ENCODE data around the gene HNF1A.

Gene HNF1A

DNA sequence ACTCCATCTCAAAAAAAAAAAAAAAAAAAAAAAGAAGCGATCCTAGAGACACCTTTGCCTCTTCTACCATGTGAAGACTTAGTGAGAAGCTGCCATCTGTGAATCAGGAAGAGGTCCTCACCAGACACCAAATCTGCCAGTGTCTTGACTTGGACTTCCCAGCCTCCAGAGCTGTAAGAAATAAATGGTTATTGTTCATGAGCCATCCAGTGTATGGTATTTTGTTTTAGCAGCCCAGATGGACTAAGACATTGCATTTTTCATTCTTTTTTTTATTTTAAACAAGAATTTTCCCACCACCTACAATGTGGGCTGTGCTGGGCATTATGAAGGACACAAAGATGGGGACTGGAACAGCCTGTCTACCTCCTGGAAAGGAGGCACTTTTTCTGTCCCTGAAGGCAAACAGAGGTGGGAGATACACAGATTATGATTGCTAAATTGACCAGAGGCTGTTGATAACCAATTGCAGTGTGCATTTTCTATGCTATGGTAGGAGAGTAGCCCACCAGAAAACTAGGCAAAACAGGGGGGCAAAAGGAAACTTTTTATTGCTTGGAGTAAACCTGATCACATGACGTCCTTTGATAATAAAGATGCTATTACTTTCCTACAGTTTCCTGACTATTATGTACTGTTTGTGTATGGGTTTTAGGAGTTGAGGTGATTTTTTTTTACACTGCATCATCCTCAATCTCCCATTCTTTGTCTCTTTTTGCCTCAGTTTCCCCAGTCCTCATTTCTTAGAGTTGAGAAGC lies 40.7 kb downstream of the HNF1A start:
- H3K4me3 ChIP-seq (ENCODE audit: low read length): no peak overlapping the region
- no peak for DNase-seq (ENCODE audit: low read depth)
- no peak for TF ChIP-seq CTCF (IDR thresholded peaks at IDR 0.05; ENCODE audit: insufficient read depth, low read depth, low read length, missing control alignments)

- no peak for DNase-seq (ENCODE audit: low read depth)
- no peak overlapping the region for H3K4me3 ChIP-seq (ENCODE audit: low read length)
- no peak for TF ChIP-seq CTCF (IDR thresholded peaks at IDR 0.05; ENCODE audit: insufficient read depth, low read depth, low read length, missing control alignments)
Observed at GRCh38 chr12:121021754-121022153, 43.4 kb downstream of the HNF1A start.

- no peak for DNase-seq (ENCODE audit: low read depth)
- no peak overlapping the region for H3K4me3 ChIP-seq (ENCODE audit: low read length)
- TF ChIP-seq CTCF (IDR thresholded peaks at IDR 0.05; ENCODE audit: insufficient read depth, low read depth, low read length, missing control alignments): no peak
Observed at GRCh38 chr12:121022713-121023112, 44.4 kb downstream of the HNF1A start.

- no peak for TF ChIP-seq CTCF (IDR thresholded peaks at IDR 0.05; ENCODE audit: insufficient read depth, low read depth, low read length, missing control alignments)
- H3K4me3 ChIP-seq (ENCODE audit: low read length): no peak overlapping the region
- DNase-seq (ENCODE audit: low read depth): no peak
Observed at GRCh38 chr12:121023799-121024198, 45.5 kb downstream of the HNF1A start.

GRCh38 chr12:121025442-121026226 lies 47.3 kb downstream of the HNF1A start:
- no peak overlapping the region for H3K4me3 ChIP-seq (ENCODE audit: low read length)
- TF ChIP-seq CTCF (IDR thresholded peaks at IDR 0.05; ENCODE audit: insufficient read depth, low read depth, low read length, missing control alignments): no peak
- DNase-seq (ENCODE audit: low read depth): peak; percentile 51

GRCh38 chr12:121026274-121027045 lies 48.1 kb downstream of the HNF1A start:
- no peak for TF ChIP-seq CTCF (IDR thresholded peaks at IDR 0.05; ENCODE audit: insufficient read depth, low read depth, low read length, missing control alignments)
- DNase-seq (ENCODE audit: low read depth): no peak
- no peak overlapping the region for H3K4me3 ChIP-seq (ENCODE audit: low read length)

Measured in epithelial cell of esophagus (primary cell).